Omental fat pad (tissue), 4 donors: ENCODE results near the gene TPPP3. TPM values are rescaled to one million over a fixed set of nuclear protein-coding genes. Genes with fewer than 3 reads are reported as not detected.
"Not testable (repeated sequence)": the region's sequence is repeated elsewhere in the genome, so short reads cannot be mapped to it uniquely, and the experiment has no call there.

Experiments
- ATAC-seq: fragments of 150-250 bp; one replicate; pipeline ENCODE4 v1.9.1; 2016; ENCODE audit warnings: mild to moderate bottlenecking, moderate library complexity; ENCODE audit not compliant: low FRiP score
- DNase-seq: peaks from one replicate; pipeline ENCODE4 v3.0.0-alpha.2; 2019; ENCODE audit warnings: low spot score
- total RNA-seq, 4 donors: library from RNA; depleted of rRNA; stranded (reverse); fragments of >200 nt; gene quantifications; one replicate each; pipeline ENCODE4 v1.1.0, GENCODE V29; 2016
- TF ChIP-seq, protein P1 (sequence below), 3 donors: fragments of 450-650 bp; IDR thresholded peaks; one replicate each; pipeline ENCODE4 v1.5.1; 2016 to 2017; ENCODE audit warnings: antibody characterized with exemption in 3 of 3, mild to moderate bottlenecking in 3 of 3, moderate library complexity in 2 of 3

TPPP3 gene
- total RNA-seq, 4 donors from 2014 or later, result 1.0 to 24.9 (median 8.9) TPM

DNA sequence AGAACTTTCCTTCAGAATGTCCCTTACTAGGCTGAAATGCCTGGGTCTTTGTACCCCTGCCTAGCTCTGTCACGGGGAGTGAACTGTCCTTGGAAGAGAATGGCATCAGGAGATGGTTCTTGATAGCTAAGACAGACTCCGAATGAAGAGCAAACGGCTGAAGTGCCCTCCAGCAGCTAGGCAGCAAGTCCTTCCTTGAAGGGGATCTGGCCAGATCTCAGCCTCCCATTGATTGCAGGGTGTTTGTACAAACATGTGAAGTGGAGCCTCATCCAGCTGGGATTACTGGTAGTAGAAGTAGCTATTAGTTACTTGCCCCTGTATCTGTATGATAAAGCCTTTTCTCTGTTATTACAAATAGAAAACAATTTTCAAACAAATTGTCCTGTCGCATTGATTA is 35.7 kb downstream of the TPPP3 start:
- TF ChIP-seq, protein P1, sequence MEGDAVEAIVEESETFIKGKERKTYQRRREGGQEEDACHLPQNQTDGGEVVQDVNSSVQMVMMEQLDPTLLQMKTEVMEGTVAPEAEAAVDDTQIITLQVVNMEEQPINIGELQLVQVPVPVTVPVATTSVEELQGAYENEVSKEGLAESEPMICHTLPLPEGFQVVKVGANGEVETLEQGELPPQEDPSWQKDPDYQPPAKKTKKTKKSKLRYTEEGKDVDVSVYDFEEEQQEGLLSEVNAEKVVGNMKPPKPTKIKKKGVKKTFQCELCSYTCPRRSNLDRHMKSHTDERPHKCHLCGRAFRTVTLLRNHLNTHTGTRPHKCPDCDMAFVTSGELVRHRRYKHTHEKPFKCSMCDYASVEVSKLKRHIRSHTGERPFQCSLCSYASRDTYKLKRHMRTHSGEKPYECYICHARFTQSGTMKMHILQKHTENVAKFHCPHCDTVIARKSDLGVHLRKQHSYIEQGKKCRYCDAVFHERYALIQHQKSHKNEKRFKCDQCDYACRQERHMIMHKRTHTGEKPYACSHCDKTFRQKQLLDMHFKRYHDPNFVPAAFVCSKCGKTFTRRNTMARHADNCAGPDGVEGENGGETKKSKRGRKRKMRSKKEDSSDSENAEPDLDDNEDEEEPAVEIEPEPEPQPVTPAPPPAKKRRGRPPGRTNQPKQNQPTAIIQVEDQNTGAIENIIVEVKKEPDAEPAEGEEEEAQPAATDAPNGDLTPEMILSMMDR (IDR thresholded peaks at IDR 0.05), result no peak
- ATAC-seq, result no peak
- no peak for DNase-seq

DNA sequence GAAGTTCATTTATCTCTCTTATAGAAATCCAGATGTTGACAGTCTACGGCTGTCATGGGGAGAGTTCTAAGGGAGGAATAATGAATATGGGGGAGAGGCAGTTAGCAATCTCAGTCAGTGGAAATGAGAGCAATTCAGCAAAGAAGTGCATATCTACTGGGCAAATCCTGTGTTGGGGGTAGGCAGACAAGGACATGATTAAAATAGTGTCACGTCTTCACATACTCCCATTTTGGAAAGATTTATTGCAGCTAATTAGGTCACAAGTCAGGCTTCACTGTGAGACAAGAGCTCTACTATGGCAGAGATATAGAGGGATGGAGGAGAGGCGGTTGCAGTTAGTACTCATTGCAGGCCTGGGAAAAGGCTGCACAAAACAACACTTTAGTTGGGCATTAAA is 36.9 kb downstream of the TPPP3 start:
- DNase-seq (no peak), ATAC-seq (no peak)

DNA sequence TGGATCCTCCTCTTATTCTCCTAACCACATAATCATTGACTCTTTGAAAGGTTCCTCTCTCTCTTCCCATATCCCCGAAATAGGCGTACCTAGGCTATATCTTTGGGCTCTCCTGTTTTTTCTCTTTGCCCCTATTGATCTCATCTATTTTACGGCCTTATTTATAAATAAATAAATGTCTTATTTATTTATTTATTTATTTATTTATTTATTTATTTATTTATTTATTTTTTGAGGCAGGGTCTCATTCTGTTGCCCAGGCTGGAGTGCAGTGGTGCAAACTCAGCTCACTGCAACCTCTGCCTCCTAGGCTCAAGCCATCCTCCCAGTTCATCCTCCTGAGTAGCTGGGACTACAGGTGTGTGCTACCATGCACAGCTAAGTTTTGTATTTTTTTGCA is 40.8 kb downstream of the TPPP3 start:
- not testable (repeated sequence) for DNase-seq, ATAC-seq

More for the DNA sequence above, 36.9 kb downstream of the TPPP3 start:
- TF ChIP-seq, protein P1 (IDR thresholded peaks at IDR 0.05), result no peak

- ATAC-seq, result no peak
- DNase-seq, result no peak
- TF ChIP-seq, protein P1 (IDR thresholded peaks at IDR 0.05), result no peak
Measured at GRCh38 chr16:67350324-67350723, 43.0 kb downstream of the TPPP3 start.

- DNase-seq (no peak), ATAC-seq (no peak)
- TF ChIP-seq, protein P1 (IDR thresholded peaks at IDR 0.05), result no peak
Measured at GRCh38 chr16:67349172-67349571, 44.1 kb downstream of the TPPP3 start.

DNA sequence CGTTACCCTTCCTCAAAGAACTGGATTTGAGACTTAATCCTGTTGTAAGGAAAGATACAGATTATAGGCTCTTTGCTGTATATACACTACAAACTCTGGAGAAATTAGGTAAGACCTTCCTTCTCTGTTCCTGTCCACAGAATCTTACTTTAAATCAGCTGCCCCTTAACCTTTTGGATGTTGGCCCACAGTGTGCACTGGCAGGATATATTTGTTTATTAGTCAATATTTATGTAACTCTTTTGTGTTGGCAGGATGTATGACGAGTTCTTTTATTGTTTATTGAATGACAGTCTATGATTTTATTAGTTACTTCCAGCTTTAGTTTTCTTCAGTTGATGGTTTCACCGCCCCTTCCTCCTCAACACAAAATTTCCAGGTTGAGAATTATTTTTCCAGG is 47.0 kb downstream of the TPPP3 start:
- no peak for DNase-seq
- no peak for ATAC-seq
- TF ChIP-seq, protein P1 (IDR thresholded peaks at IDR 0.05), result no peak

DNA sequence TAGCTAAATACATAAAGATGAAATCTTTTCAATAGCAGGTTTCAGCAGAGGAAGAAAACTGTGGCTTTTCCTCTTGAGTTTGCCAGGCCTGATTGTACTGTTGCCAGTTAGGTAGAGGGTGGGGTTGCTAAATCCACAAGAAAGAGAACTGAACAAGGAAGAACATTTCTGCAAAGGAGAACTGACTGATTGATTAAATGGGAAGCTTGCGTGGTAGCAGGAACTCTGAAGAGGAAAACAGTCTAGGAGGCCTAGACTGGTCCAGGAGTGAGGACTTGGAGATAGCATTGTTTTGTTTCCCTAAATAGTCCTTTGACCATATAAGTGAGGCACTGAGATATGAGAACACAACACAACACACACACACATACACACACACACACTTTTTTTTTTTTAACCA is 47.9 kb downstream of the TPPP3 start:
- no peak for ATAC-seq
- TF ChIP-seq, protein P1 (IDR thresholded peaks at IDR 0.05), result no peak
- DNase-seq, result no peak

DNA sequence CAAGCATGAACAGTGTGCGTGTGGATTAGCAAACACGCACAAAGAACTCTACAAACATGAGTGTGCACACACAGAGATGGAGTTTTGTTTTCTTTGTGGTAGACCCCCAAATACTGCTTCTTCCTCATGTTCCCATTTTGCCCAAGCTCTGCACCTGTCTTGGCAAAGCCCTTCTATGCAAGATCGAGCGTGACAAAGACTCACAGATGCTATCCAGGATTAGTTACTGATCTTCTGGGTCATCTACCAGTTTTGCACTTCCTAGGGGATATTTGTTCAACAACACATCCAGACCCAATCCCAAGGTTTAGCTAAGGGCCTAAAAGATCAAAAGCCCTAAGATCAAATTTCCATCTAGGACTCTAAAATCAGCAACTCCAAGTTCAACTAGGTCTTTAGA is 50.7 kb downstream of the TPPP3 start:
- TF ChIP-seq, protein P1 (IDR thresholded peaks at IDR 0.05), result no peak
- DNase-seq (no peak), ATAC-seq (no peak)
